ENCODE measurements around the gene CCDC154. TPM values are rescaled to one million over a fixed set of nuclear protein-coding genes. Genes with fewer than 3 reads are reported as not detected.

CCDC154 gene
- total and polyA plus RNA-seq, 2 experiments from 2014 or later: 0.31 TPM; not detected in 1

DNA sequence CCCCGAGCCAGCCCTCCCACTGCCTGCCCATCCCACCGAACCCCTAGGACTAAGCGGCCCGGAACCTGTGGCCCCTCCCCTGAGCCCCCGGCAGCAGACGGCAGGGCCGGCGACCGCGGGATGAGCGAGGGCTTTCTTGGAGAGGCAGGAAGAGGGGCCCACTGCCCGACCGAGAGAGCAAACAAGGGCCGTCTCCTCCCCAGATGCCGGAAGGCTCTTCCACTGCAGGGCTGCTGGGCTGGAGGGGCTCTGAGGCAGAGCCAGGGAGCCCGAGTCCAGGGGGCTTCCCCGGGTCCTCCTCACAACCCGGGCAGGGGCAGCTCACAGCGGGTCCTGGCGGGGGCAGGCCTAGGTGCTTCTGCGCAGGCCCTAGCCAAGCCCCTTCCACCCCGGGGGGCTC lies 10.6 kb downstream of the CCDC154 start:
- no peak overlapping the region for H3K27ac Mint-ChIP-seq
- no peak overlapping the region for H3K4me2 ChIP-seq
- H4K20me1 ChIP-seq (replicated peaks; ENCODE audit: insufficient read depth): no peaks in the 10 kb centered on the region
- no peaks in the 10 kb centered on the region; the same call in 2 of the 3 replicates for H3K9me3 Mint-ChIP-seq
- no peaks in the 10 kb centered on the region for H3K9me2 ChIP-seq (ENCODE audit: insufficient read depth)
- no peaks in the 10 kb centered on the region for H3K36me3 ChIP-seq (ENCODE audit: insufficient read depth)
- H2AFZ ChIP-seq: no peak overlapping the region
- H3K4me3 ChIP-seq: no peak overlapping the region
- H3K4me1 ChIP-seq (ENCODE audit: insufficient read depth): no peaks in the 10 kb centered on the region
- no peak for TF ChIP-seq ZNF331 (CRISPR knock-in tag; IDR thresholded peaks at IDR 0.05; ENCODE audit: low read depth)
- TF ChIP-seq EZH2 (IDR thresholded peaks at IDR 0.05; ENCODE audit: low read depth, unreplicated experiment): no peak
- no peak for TF ChIP-seq STAT1 (IDR thresholded peaks at IDR 0.05; ENCODE audit: unreplicated experiment)
- TF ChIP-seq NANOG (IDR thresholded peaks at IDR 0.05; ENCODE audit: borderline replicate concordance): no peak
- no peak overlapping the region for H3K4me3 Mint-ChIP-seq
- no peaks in the 10 kb centered on the region for H3K79me2 ChIP-seq (replicated peaks; ENCODE audit: insufficient read depth)
- H3K27me3 ChIP-seq (ENCODE audit: insufficient read depth): no peaks in the 10 kb centered on the region
- H3K36me3 Mint-ChIP-seq (ENCODE audit: low read depth): no peaks in the 10 kb centered on the region
- H3F3A ChIP-seq (replicated peaks; ENCODE audit: low read depth): no peaks in the 10 kb centered on the region
- no peaks in the 10 kb centered on the region for H3K4me1 Mint-ChIP-seq
- ATAC-seq (no peak), DNase-seq (ENCODE audit: low spot score) (no peak)
- H3K27ac ChIP-seq (ENCODE audit: low read depth): no peak overlapping the region
- H3K27me3 Mint-ChIP-seq (ENCODE audit: insufficient read depth, low read depth, poor library complexity): peaks cover 10% of the 10 kb centered on the region

GRCh38 chr16:1433263-1433560 lies 11.1 kb downstream of the CCDC154 start:
- H4K20me1 ChIP-seq (replicated peaks; ENCODE audit: insufficient read depth): no peaks in the 10 kb centered on the region
- ATAC-seq (no peak), DNase-seq (ENCODE audit: low spot score) (no peak)
- H3K4me3 ChIP-seq: no peak overlapping the region
- Mint-ChIP-seq H3K36me3 (ENCODE audit: low read depth) (no peaks in the 10 kb centered on the region), H3K27me3 (ENCODE audit: insufficient read depth, low read depth, poor library complexity) (peaks cover 10% of the 10 kb centered on the region), H3K9me3 (no peaks in the 10 kb centered on the region; the same call in 2 of the 3 replicates), H3K4me3 (no peak overlapping the region), H3K27ac (no peak overlapping the region), H3K4me1 (no peaks in the 10 kb centered on the region)
- no peaks in the 10 kb centered on the region for H3K27me3 ChIP-seq (ENCODE audit: insufficient read depth)
- H3K4me2 ChIP-seq: no peak overlapping the region
- no peak overlapping the region for H3K27ac ChIP-seq (ENCODE audit: low read depth)
- no peaks in the 10 kb centered on the region for H3K9me2 ChIP-seq (ENCODE audit: insufficient read depth)
- H2AFZ ChIP-seq: no peak overlapping the region
- no peaks in the 10 kb centered on the region for H3F3A ChIP-seq (replicated peaks; ENCODE audit: low read depth)
- no peaks in the 10 kb centered on the region for H3K4me1 ChIP-seq (ENCODE audit: insufficient read depth)
- H3K79me2 ChIP-seq (replicated peaks; ENCODE audit: insufficient read depth): no peaks in the 10 kb centered on the region
- no peaks in the 10 kb centered on the region for H3K36me3 ChIP-seq (ENCODE audit: insufficient read depth)
- no peak for TF ChIP-seq STAT1 (IDR thresholded peaks at IDR 0.05; ENCODE audit: unreplicated experiment)
- TF ChIP-seq ETS1 (IDR thresholded peaks at IDR 0.05): no peak
- no peak for TF ChIP-seq CREB1 (CRISPR knock-in tag; IDR thresholded peaks at IDR 0.05; ENCODE audit: low read depth)
- TF ChIP-seq, protein P1, sequence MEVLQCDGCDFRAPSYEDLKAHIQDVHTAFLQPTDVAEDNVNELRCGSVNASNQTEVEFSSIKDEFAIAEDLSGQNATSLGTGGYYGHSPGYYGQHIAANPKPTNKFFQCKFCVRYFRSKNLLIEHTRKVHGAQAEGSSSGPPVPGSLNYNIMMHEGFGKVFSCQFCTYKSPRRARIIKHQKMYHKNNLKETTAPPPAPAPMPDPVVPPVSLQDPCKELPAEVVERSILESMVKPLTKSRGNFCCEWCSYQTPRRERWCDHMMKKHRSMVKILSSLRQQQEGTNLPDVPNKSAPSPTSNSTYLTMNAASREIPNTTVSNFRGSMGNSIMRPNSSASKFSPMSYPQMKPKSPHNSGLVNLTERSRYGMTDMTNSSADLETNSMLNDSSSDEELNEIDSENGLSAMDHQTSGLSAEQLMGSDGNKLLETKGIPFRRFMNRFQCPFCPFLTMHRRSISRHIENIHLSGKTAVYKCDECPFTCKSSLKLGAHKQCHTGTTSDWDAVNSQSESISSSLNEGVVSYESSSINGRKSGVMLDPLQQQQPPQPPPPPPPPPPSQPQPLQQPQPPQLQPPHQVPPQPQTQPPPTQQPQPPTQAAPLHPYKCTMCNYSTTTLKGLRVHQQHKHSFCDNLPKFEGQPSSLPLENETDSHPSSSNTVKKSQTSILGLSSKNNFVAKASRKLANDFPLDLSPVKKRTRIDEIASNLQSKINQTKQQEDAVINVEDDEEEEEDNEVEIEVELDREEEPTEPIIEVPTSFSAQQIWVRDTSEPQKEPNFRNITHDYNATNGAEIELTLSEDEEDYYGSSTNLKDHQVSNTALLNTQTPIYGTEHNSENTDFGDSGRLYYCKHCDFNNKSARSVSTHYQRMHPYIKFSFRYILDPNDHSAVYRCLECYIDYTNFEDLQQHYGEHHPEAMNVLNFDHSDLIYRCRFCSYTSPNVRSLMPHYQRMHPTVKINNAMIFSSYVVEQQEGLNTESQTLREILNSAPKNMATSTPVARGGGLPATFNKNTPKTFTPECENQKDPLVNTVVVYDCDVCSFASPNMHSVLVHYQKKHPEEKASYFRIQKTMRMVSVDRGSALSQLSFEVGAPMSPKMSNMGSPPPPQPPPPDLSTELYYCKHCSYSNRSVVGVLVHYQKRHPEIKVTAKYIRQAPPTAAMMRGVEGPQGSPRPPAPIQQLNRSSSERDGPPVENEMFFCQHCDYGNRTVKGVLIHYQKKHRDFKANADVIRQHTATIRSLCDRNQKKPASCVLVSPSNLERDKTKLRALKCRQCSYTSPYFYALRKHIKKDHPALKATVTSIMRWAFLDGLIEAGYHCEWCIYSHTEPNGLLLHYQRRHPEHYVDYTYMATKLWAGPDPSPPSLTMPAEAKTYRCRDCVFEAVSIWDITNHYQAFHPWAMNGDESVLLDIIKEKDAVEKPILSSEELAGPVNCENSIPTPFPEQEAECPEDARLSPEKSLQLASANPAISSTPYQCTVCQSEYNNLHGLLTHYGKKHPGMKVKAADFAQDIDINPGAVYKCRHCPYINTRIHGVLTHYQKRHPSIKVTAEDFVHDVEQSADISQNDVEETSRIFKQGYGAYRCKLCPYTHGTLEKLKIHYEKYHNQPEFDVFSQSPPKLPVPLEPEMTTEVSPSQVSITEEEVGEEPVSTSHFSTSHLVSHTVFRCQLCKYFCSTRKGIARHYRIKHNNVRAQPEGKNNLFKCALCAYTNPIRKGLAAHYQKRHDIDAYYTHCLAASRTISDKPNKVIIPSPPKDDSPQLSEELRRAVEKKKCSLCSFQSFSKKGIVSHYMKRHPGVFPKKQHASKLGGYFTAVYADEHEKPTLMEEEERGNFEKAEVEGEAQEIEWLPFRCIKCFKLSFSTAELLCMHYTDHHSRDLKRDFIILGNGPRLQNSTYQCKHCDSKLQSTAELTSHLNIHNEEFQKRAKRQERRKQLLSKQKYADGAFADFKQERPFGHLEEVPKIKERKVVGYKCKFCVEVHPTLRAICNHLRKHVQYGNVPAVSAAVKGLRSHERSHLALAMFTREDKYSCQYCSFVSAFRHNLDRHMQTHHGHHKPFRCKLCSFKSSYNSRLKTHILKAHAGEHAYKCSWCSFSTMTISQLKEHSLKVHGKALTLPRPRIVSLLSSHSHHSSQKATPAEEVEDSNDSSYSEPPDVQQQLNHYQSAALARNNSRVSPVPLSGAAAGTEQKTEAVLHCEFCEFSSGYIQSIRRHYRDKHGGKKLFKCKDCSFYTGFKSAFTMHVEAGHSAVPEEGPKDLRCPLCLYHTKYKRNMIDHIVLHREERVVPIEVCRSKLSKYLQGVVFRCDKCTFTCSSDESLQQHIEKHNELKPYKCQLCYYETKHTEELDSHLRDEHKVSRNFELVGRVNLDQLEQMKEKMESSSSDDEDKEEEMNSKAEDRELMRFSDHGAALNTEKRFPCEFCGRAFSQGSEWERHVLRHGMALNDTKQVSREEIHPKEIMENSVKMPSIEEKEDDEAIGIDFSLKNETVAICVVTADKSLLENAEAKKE (CRISPR knock-in tag; IDR thresholded peaks at IDR 0.05): no peak
- no peak for TF ChIP-seq ZNF114 (CRISPR knock-in tag; IDR thresholded peaks at IDR 0.05)
- TF ChIP-seq NANOG (IDR thresholded peaks at IDR 0.05; ENCODE audit: borderline replicate concordance): no peak
- TF ChIP-seq EZH2 (IDR thresholded peaks at IDR 0.05; ENCODE audit: low read depth, unreplicated experiment): no peak
- TF ChIP-seq, protein P2, sequence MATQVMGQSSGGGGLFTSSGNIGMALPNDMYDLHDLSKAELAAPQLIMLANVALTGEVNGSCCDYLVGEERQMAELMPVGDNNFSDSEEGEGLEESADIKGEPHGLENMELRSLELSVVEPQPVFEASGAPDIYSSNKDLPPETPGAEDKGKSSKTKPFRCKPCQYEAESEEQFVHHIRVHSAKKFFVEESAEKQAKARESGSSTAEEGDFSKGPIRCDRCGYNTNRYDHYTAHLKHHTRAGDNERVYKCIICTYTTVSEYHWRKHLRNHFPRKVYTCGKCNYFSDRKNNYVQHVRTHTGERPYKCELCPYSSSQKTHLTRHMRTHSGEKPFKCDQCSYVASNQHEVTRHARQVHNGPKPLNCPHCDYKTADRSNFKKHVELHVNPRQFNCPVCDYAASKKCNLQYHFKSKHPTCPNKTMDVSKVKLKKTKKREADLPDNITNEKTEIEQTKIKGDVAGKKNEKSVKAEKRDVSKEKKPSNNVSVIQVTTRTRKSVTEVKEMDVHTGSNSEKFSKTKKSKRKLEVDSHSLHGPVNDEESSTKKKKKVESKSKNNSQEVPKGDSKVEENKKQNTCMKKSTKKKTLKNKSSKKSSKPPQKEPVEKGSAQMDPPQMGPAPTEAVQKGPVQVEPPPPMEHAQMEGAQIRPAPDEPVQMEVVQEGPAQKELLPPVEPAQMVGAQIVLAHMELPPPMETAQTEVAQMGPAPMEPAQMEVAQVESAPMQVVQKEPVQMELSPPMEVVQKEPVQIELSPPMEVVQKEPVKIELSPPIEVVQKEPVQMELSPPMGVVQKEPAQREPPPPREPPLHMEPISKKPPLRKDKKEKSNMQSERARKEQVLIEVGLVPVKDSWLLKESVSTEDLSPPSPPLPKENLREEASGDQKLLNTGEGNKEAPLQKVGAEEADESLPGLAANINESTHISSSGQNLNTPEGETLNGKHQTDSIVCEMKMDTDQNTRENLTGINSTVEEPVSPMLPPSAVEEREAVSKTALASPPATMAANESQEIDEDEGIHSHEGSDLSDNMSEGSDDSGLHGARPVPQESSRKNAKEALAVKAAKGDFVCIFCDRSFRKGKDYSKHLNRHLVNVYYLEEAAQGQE (IDR thresholded peaks at IDR 0.05; ENCODE audit: unreplicated experiment): no peak
- no peak for TF ChIP-seq JUNB (IDR thresholded peaks at IDR 0.05; ENCODE audit: unreplicated experiment)
- TF ChIP-seq EZH2phosphoT487 (IDR thresholded peaks at IDR 0.05; ENCODE audit: unreplicated experiment): no peak

Data from GM23338 (cell line).